ENCODE results near the gene BNIP5. TPM values are rescaled to one million over a fixed set of nuclear protein-coding genes. Genes with fewer than 3 reads are reported as not detected.

BNIP5 gene, protein sequence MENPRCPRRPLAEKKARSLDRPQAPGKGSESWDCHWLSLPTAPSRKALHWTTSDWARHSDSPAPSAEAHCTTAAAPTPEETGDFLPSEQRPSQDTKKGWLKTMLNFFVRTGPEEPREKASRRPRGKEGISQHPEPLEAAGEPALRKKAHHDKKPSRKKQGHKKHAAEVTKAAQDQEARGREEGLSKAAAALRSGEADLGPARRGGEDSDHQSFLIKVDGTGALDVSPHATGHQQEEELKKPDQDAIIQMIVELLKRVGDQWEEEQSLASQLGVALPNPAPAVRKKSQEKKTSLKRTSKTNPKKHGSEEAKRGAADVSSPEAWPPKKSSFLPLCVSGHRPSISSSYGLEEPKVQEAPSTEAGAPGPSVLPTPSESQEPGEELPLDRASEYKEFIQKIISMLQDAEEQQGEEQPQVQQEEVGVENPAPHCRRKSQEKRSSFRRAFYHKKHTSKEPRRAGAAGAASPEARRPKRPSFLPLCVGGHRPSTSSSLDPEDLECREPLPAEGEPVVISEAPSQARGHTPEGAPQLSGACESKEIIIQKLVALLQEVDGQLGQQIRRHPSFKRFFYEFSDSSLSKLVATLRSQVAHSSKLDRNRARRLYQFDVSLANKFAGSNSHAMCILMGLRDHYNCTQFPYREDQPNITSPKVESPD
- not detected for total RNA-seq
- polyA plus RNA-seq (2013, experiment 1 of 2): not detected
- 0.08 TPM for polyA plus RNA-seq (2013, experiment 2 of 2)
- long read RNA-seq, experiment 1: 0 reads
- long read RNA-seq, experiment 2: 0 reads
- long read RNA-seq, experiment 3: 0 reads
- long read RNA-seq, experiment 4: 0 reads

- no peak within 1 kb of the TSS for H3K27ac Mint-ChIP-seq
- no peaks in the 10 kb centered on the region for H3K9me3 Mint-ChIP-seq
- H3K9me3 ChIP-seq (ENCODE audit: control insufficient read depth, low read length): no peaks in the 10 kb centered on the region
- DNase-seq: peak; percentile 31
- no peak for TF ChIP-seq CTCF (conservative IDR thresholded peaks at IDR 0.05)
- no peak within 1 kb of the TSS for H3K4me3 ChIP-seq (ENCODE audit: low read length)
- peaks cover 3% of the 10 kb centered on the region for H3K4me1 ChIP-seq (ENCODE audit: control insufficient read depth, insufficient read depth, low read length)
- 92 to 94% methylated on average over 2 to 3 of the region's 3 CpGs for WGBS, 2 experiments (ENCODE audit: insufficient coverage in 1 of 2, insufficient read length in 1 of 2)
- peaks cover 30% of the 10 kb centered on the region for H3K27me3 ChIP-seq (ENCODE audit: control insufficient read depth, insufficient read depth, low read length, poor library complexity, severe bottlenecking)
- no peaks in the 10 kb centered on the region for H3K36me3 Mint-ChIP-seq (ENCODE audit: low read depth)
- H3K36me3 ChIP-seq (ENCODE audit: control insufficient read depth, insufficient read depth, low read length): no peaks in the 10 kb centered on the region
- peaks cover 17% of the 10 kb centered on the region for H3K4me1 Mint-ChIP-seq
- H3K27me3 Mint-ChIP-seq (ENCODE audit: insufficient read depth): peaks cover 36% of the 10 kb centered on the region
- H3K4me3 Mint-ChIP-seq: no peak within 1 kb of the TSS
- no peak within 1 kb of the TSS for H3K9ac ChIP-seq (ENCODE audit: extremely low read depth, low read length, poor library complexity, severe bottlenecking)
- H3K27ac ChIP-seq (ENCODE audit: low read depth, low read length): no peak within 1 kb of the TSS
These were observed at the start of gene BNIP5 for GRCh38 chr6:36336779-36337241. BNIP5 (minus strand) TSS chr6:36336888; CDS start chr6:36330690, 6,198 bp downstream.

DNA sequence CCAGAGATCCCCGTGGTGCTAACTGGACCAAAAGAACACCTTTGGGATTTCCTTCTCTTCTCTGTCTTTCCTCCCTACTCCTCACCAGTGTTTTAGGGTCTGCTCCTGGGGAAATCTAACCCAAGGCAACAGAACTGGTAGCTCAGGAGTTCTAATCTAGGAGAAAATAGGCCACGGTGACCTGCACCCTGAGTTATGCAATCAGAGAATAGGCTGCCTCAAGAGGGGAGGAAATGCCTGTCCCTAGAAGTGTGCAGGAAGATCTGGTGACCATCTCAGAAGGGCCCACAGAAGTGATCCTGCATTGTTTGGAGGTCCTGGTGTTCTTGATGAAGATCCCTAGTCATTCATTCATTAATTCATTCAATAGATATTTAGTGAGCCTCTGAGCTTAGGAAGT is 47.4 kb upstream of the BNIP5 start:
- H3K9me3 Mint-ChIP-seq: no peaks in the 10 kb centered on the region
- no peaks in the 10 kb centered on the region for H3K36me3 Mint-ChIP-seq (ENCODE audit: low read depth)
- H3K4me3 Mint-ChIP-seq: no peak overlapping the region
- no peak for DNase-seq
- TF ChIP-seq CTCF (conservative IDR thresholded peaks at IDR 0.05): no peak
- H3K27me3 ChIP-seq (ENCODE audit: control insufficient read depth, insufficient read depth, low read length, poor library complexity, severe bottlenecking): peaks cover 34% of the 10 kb centered on the region
- no peak overlapping the region for H3K27ac Mint-ChIP-seq
- no peaks in the 10 kb centered on the region for H3K9me3 ChIP-seq (ENCODE audit: control insufficient read depth, low read length)
- H3K9ac ChIP-seq (ENCODE audit: extremely low read depth, low read length, poor library complexity, severe bottlenecking): no peak overlapping the region
- 89 to 91% methylated on average over 1 to 2 of the region's 2 CpGs for WGBS, 2 experiments (ENCODE audit: insufficient coverage in 1 of 2, insufficient read length in 1 of 2)
- H3K4me1 ChIP-seq (ENCODE audit: control insufficient read depth, insufficient read depth, low read length): peaks cover 6% of the 10 kb centered on the region
- H3K27me3 Mint-ChIP-seq (ENCODE audit: insufficient read depth): peaks cover 36% of the 10 kb centered on the region
- H3K4me1 Mint-ChIP-seq: peaks cover 53% of the 10 kb centered on the region
- H3K4me3 ChIP-seq (ENCODE audit: low read length): no peak overlapping the region
- H3K36me3 ChIP-seq (ENCODE audit: control insufficient read depth, insufficient read depth, low read length): no peaks in the 10 kb centered on the region
- no peak overlapping the region for H3K27ac ChIP-seq (ENCODE audit: low read depth, low read length)

DNA sequence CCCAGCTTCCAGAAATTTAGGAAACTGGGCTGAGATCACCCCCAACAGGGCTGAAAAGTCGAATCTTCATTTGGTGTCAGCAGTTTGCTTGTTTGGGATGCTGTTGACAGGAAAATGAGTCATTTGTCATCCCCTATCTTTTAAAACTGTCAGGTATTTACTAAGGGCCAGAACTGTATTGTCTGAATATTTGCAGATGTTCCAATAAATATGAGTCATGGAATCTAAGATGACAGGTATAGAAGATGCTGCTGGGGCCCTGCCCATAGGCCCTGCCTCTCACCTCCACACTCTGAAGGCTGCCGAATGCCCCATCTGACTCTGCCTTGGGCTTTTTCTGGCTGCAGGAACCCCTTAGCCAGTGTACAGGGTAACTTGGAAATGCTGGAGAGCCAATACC is 46.9 kb upstream of the BNIP5 start:
- H3K4me1 Mint-ChIP-seq: peaks cover 53% of the 10 kb centered on the region
- H3K9me3 ChIP-seq (ENCODE audit: control insufficient read depth, low read length): no peaks in the 10 kb centered on the region
- 90 to 100% methylated on average over 2 of the region's 2 CpGs for WGBS, 2 experiments (ENCODE audit: insufficient coverage in 1 of 2, insufficient read length in 1 of 2)
- no peak for DNase-seq
- no peak overlapping the region for H3K9ac ChIP-seq (ENCODE audit: extremely low read depth, low read length, poor library complexity, severe bottlenecking)
- H3K27ac ChIP-seq (ENCODE audit: low read depth, low read length): no peak overlapping the region
- no peak overlapping the region for H3K4me3 Mint-ChIP-seq
- H3K4me3 ChIP-seq (ENCODE audit: low read length): no peak overlapping the region
- H3K9me3 Mint-ChIP-seq: no peaks in the 10 kb centered on the region
- H3K36me3 Mint-ChIP-seq (ENCODE audit: low read depth): no peaks in the 10 kb centered on the region
- peaks cover 31% of the 10 kb centered on the region for H3K27me3 Mint-ChIP-seq (ENCODE audit: insufficient read depth)
- H3K4me1 ChIP-seq (ENCODE audit: control insufficient read depth, insufficient read depth, low read length): peaks cover 6% of the 10 kb centered on the region
- H3K36me3 ChIP-seq (ENCODE audit: control insufficient read depth, insufficient read depth, low read length): no peaks in the 10 kb centered on the region
- H3K27me3 ChIP-seq (ENCODE audit: control insufficient read depth, insufficient read depth, low read length, poor library complexity, severe bottlenecking): peaks cover 29% of the 10 kb centered on the region
- no peak overlapping the region for H3K27ac Mint-ChIP-seq
- no peak for TF ChIP-seq CTCF (conservative IDR thresholded peaks at IDR 0.05)

Data from endodermal cell (in vitro differentiated cells).